ENCODE data around the gene MAML2.

MAML2 gene

GRCh38 chr11:96177146-96177545 is 165.8 kb downstream of the MAML2 start:
- DNase-seq: no peak

GRCh38 chr11:96173906-96174305 is 169.1 kb downstream of the MAML2 start:
- DNase-seq: no peak

- no peak for DNase-seq
Measured at GRCh38 chr11:96173422-96173821, 169.6 kb downstream of the MAML2 start.

GRCh38 chr11:96172604-96173003 is 170.4 kb downstream of the MAML2 start:
- no peak for DNase-seq

- no peak for DNase-seq
Measured at GRCh38 chr11:96169250-96169649, 173.7 kb downstream of the MAML2 start.

- no peak for DNase-seq
Measured at GRCh38 chr11:96168623-96169022, 174.4 kb downstream of the MAML2 start.

- no peak for DNase-seq
Measured at GRCh38 chr11:96167787-96168186, 175.2 kb downstream of the MAML2 start.

GRCh38 chr11:96167203-96167758 is 175.7 kb downstream of the MAML2 start:
- DNase-seq: no peak

- DNase-seq: no peak
Measured at GRCh38 chr11:96162816-96163499, 180.0 kb downstream of the MAML2 start.

- DNase-seq: no peak
Measured at GRCh38 chr11:96161307-96162089, 181.5 kb downstream of the MAML2 start.

- DNase-seq: no peak
Measured at GRCh38 chr11:96160732-96161306, 182.2 kb downstream of the MAML2 start.

GRCh38 chr11:96159968-96160367 is 183.0 kb downstream of the MAML2 start:
- DNase-seq: no peak

- no peak for DNase-seq
Measured at GRCh38 chr11:96158126-96158525, 184.9 kb downstream of the MAML2 start.

- no peak for DNase-seq
Measured at GRCh38 chr11:96157517-96157873, 185.5 kb downstream of the MAML2 start.

- no peak for DNase-seq
Measured at GRCh38 chr11:96156379-96156722, 186.6 kb downstream of the MAML2 start.

- peak; percentile 23 for DNase-seq
Measured at GRCh38 chr11:96155627-96156378, 187.2 kb downstream of the MAML2 start.

- DNase-seq: no peak
Measured at GRCh38 chr11:96154802-96155520, 188.0 kb downstream of the MAML2 start.

- no peak for DNase-seq
Measured at GRCh38 chr11:96152623-96153022, 190.4 kb downstream of the MAML2 start.

- no peak for DNase-seq
Measured at GRCh38 chr11:96151501-96151900, 191.5 kb downstream of the MAML2 start.

GRCh38 chr11:96150609-96151008 is 192.4 kb downstream of the MAML2 start:
- DNase-seq: no peak

- no peak for DNase-seq
Measured at GRCh38 chr11:96149743-96150555, 193.0 kb downstream of the MAML2 start.

Measured in 8988T (cell line).